Hepatocyte (in vitro differentiated cells): ENCODE results near the gene CD8B.
"Not testable (repeated sequence)": the region's sequence is repeated elsewhere in the genome, so short reads cannot be mapped to it uniquely, and the experiment has no call there.

Experiments
- CTCF ChIP-seq: fragments of 200-600 bp; sonication (generic); IDR thresholded peaks from 2 replicates; pipeline ENCODE4 v1.5.1; 2016; ENCODE audit warnings: antibody characterized with exemption, mild to moderate bottlenecking; ENCODE audit not compliant: poor library complexity
- EZH2 ChIP-seq: fragments of 200-600 bp; sonication (generic); IDR thresholded peaks from 2 replicates; pipeline ENCODE4 v1.6.1; 2016; ENCODE audit warnings: antibody characterized with exemption, mild to moderate bottlenecking, borderline replicate concordance
- EZH2phosphoT487 ChIP-seq: fragments of 200-600 bp; sonication (generic); IDR thresholded peaks from one replicate; pipeline ENCODE4 v1.6.1; 2018; ENCODE audit warnings: antibody characterized with exemption, mild to moderate bottlenecking, low read depth, moderate library complexity; ENCODE audit not compliant: unreplicated experiment, severe bottlenecking

- not testable (repeated sequence) for TF ChIP-seq CTCF, EZH2, EZH2phosphoT487
Observed at GRCh38 chr2:86882118-86882665, 20.5 kb upstream of the CD8B start.
